Psoas muscle (tissue), 8 donors: ENCODE data around the gene MOB3B. TPM values are rescaled to one million over a fixed set of nuclear protein-coding genes. Genes with fewer than 3 reads are reported as not detected.

ENCODE experiments used
- ATAC-seq, 4 donors: fragments of 200-7000 bp; cut with Tn5 transposase; one replicate each; pipeline ENCODE4 v1.9.1; 2020; ENCODE audit warnings: moderate library complexity in 3 of 4, mild to moderate bottlenecking in 2 of 4
- DNase-seq, 2 donors: peaks; one replicate each; pipeline ENCODE4 v3.0.0-alpha.2; 2020
- H3K27ac ChIP-seq: fragments of 200-600 bp; one replicate; pipeline ENCODE4 v1.8.0; 2022
- H3K27me3 ChIP-seq, 3 donors: fragments of 200-600 bp in 1 of 3; one replicate each; pipeline versions ENCODE4 v1.6.1 to v1.8.0; 2013 to 2022; ENCODE audit warnings: low read length in 2 of 3, mild to moderate bottlenecking in 2 of 3, moderate library complexity in 1 of 3; ENCODE audit not compliant: insufficient read depth in 3 of 3
- H3K36me3 ChIP-seq, 2 donors: fragments of 200-600 bp in 1 of 2; one replicate each; pipeline versions ENCODE4 v1.6.1 to v1.8.0; 2013 to 2022; ENCODE audit warnings: low read depth in 1 of 2, mild to moderate bottlenecking in 1 of 2, moderate library complexity in 1 of 2; ENCODE audit not compliant: insufficient read depth in 1 of 2
- H3K4me1 ChIP-seq: fragments of 200-600 bp; one replicate; pipeline ENCODE4 v1.8.0; 2022
- H3K4me3 ChIP-seq: fragments of 200-600 bp; one replicate; pipeline ENCODE4 v1.8.0; 2022; ENCODE audit warnings: mild to moderate bottlenecking
- H3K9me3 ChIP-seq: fragments of 200-600 bp; one replicate; pipeline ENCODE4 v1.8.0; 2022
- WGBS, 3 donors: extraction: QIAGEN DNeasy Blood & Tissue Kit; methylation state at CpG; one replicate each; pipeline versions ENCODE4 v1.1.6 to v1.1.7; 2013; 5-methylcytosine and 5-hydroxymethylcytosine counted together
- intact Hi-C, 2 donors: fragments of 100-400 bp; cut with DNase I; formaldehyde crosslinking; loops; one replicate each; pipeline versions ENCODE4 v1.11.0 to v1.14.2; 2022
- polyA plus RNA-seq, 3 donors: library from polyadenylated mRNA; stranded (reverse); fragments of 200-250 nt; gene quantifications; one replicate each; pipeline ENCODE4 v1.2.3, GENCODE V29; 2013
- total RNA-seq, 4 donors: library from RNA; stranded (reverse); fragmentation: NEBNext Ultra II Directional in 2 of 4; extraction: Animal tissue kit (Norgen Biotek cat#: 25700) in 2 of 4; gene quantifications; one replicate each; pipeline versions ENCODE4 v1.2.1 to v1.2.4, GENCODE V29; 2021 to 2023
- TF ChIP-seq, protein P1 (sequence below): fragments of 200-600 bp; IDR thresholded peaks from one replicate; pipeline ENCODE4 v1.8.0; 2022; ENCODE audit warnings: antibody characterized with exemption
- donor health status: healthy with polysubstance abuse.
- donor health status: DM: no; HTN: no; CAD: no; lungs with moderate emphysema.
- donor health status: Bipolar disorder and iron deficiency.
- donor health status: healthy.
- donor health status: DM: yes; HTN: yes; CAD: no.
- donor health status: DM: no; HTN: no; CAD: no.
- donor health status: DM: no; HTN: no; CAD: no.
- donor health status: DM: yes; HTN: yes; CAD: no.

The MOB3B gene
- total and polyA plus RNA-seq, 7 donors = 0.57 to 4.5 (median 1.8) TPM

DNA sequence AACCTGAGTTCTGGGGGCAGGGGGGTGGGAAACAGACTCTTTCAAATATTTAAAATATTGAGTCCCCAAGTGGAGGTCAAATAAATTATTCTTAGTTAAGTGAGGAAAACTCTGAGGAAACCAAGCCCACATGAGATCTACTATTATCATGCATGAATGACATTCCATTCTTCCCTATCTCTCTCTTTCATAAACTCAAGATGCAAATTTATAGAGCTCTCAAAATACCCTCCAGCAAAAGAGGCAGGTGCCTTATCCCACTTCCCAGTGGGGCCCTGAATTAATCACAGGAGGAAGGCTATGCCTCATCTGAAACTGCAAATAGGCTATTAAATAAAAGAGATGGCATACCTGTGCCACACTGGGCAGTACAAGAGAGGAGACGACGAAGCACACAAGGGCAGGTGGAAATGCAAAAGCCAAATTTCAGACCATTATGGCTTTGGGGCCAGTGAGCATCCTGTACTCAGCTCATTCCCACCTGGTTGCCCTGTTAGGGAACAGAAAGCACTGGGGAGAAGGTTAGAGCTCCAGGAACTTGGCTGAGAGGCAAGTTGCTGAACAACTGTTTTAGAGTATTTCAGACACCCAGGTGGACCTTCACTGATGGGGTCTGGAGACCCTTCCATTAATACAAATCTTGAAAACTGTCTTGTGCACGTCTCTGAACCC lies 130.5 kb downstream of the MOB3B start:
- no peak for DNase-seq
- Histone ChIP-seq H3K27me3 (no peaks in the 10 kb centered on the region), H3K27ac (no peak overlapping the region), H3K4me3 (no peak overlapping the region), H3K9me3 (no peaks in the 10 kb centered on the region), H3K4me1 (no peaks in the 10 kb centered on the region), H3K36me3 (no peaks in the 10 kb centered on the region)
- no peak for ATAC-seq
- intact Hi-C loops = loop anchor here in 1 of 2 donors (10.0 kb wide), 1 partner anchor 64 kb away; no protein-coding TSS in a partner anchor
- WGBS, 3 donors = 92 to 93% (median 92%) methylated on average over 3 of the region's 3 CpGs
- TF ChIP-seq, protein P1, sequence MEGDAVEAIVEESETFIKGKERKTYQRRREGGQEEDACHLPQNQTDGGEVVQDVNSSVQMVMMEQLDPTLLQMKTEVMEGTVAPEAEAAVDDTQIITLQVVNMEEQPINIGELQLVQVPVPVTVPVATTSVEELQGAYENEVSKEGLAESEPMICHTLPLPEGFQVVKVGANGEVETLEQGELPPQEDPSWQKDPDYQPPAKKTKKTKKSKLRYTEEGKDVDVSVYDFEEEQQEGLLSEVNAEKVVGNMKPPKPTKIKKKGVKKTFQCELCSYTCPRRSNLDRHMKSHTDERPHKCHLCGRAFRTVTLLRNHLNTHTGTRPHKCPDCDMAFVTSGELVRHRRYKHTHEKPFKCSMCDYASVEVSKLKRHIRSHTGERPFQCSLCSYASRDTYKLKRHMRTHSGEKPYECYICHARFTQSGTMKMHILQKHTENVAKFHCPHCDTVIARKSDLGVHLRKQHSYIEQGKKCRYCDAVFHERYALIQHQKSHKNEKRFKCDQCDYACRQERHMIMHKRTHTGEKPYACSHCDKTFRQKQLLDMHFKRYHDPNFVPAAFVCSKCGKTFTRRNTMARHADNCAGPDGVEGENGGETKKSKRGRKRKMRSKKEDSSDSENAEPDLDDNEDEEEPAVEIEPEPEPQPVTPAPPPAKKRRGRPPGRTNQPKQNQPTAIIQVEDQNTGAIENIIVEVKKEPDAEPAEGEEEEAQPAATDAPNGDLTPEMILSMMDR = no peak

- H3K27ac ChIP-seq = no peak overlapping the region
- no peaks in the 10 kb centered on the region for H3K9me3 ChIP-seq
- intact Hi-C loops = loop anchor here in 1 of 2 donors (10.0 kb wide), 1 partner anchor 62 kb away; no protein-coding TSS in a partner anchor
- H3K36me3 ChIP-seq = no peaks in the 10 kb centered on the region
- TF ChIP-seq, protein P1 = no peak
- H3K4me1 ChIP-seq = no peaks in the 10 kb centered on the region
- ATAC-seq (no peak), DNase-seq (no peak)
- H3K4me3 ChIP-seq = no peak overlapping the region
- 93 to 97% (median 94%) methylated on average over 2 of the region's 2 CpGs for WGBS, 3 donors
- H3K27me3 ChIP-seq = no peaks in the 10 kb centered on the region
Observed at GRCh38 chr9:27396495-27396894, 133.1 kb downstream of the MOB3B start.

- DNase-seq = no peak
- TF ChIP-seq, protein P1 = no peak
- H3K4me1 ChIP-seq = no peaks in the 10 kb centered on the region
- no peak overlapping the region for H3K27ac ChIP-seq
- no peaks in the 10 kb centered on the region for H3K27me3 ChIP-seq
- H3K4me3 ChIP-seq = no peak overlapping the region
- 57 to 67% (median 58%) methylated on average over 4 of the region's 4 CpGs for whole genome bisulfite sequencing, 3 donors
- ATAC-seq = peak in 2 of 4 donors; percentile 60 to 67
- no peaks in the 10 kb centered on the region for H3K36me3 ChIP-seq
- no peaks in the 10 kb centered on the region for H3K9me3 ChIP-seq
- intact Hi-C loops = loop anchor here in 1 of 2 donors (10.0 kb wide), 1 partner anchor 61 kb away; no protein-coding TSS in a partner anchor
Observed at GRCh38 chr9:27395484-27395921, 134.1 kb downstream of the MOB3B start.

GRCh38 chr9:27394826-27395201 lies 134.8 kb downstream of the MOB3B start:
- Histone ChIP-seq H3K4me1 (no peaks in the 10 kb centered on the region), H3K9me3 (no peaks in the 10 kb centered on the region), H3K4me3 (no peak overlapping the region), H3K27ac (no peak overlapping the region), H3K36me3 (no peaks in the 10 kb centered on the region), H3K27me3 (no peaks in the 10 kb centered on the region)
- DNase-seq (no peak), ATAC-seq (no peak)
- WGBS, 3 donors = 84 to 93% (median 89%) methylated on average over 3 of the region's 3 CpGs
- TF ChIP-seq, protein P1 = no peak
- intact Hi-C loops = loop anchor here in 1 of 2 donors (10.0 kb wide), 1 partner anchor 60 kb away; no protein-coding TSS in a partner anchor
